HEK293T (cell line): ENCODE results near the gene THSD8.

Experiments
- ARNT ChIP-seq: fragments of 450-650 bp; IDR thresholded peaks from 2 replicates; pipeline ENCODE4 v1.6.1; 2017; ENCODE audit warnings: mild to moderate bottlenecking
- ELF4 ChIP-seq: fragments of 450-650 bp; IDR thresholded peaks from 2 replicates; pipeline ENCODE4 v1.6.1; 2017; ENCODE audit warnings: antibody characterized with exemption
- FOXA1 ChIP-seq: fragments of 450-650 bp; IDR thresholded peaks from 2 replicates; pipeline ENCODE4 v1.6.1; 2016; ENCODE audit warnings: mild to moderate bottlenecking
- FOXM1 ChIP-seq: fragments of 450-650 bp; IDR thresholded peaks from 2 replicates; pipeline ENCODE4 v1.6.1; 2017; ENCODE audit warnings: mild to moderate bottlenecking, borderline replicate concordance
- HDGF ChIP-seq: fragments of 450-650 bp; IDR thresholded peaks from 2 replicates; pipeline ENCODE4 v1.6.1; 2017; ENCODE audit warnings: antibody characterized with exemption, borderline replicate concordance
- L3MBTL2 ChIP-seq: fragments of 450-650 bp; conservative IDR thresholded peaks from 2 replicates; pipeline ENCODE4 v1.6.1; 2016; ENCODE audit warnings: mild to moderate bottlenecking
- NFRKB ChIP-seq: fragments of 450-650 bp; IDR thresholded peaks from 2 replicates; pipeline ENCODE4 v1.6.1; 2016; ENCODE audit warnings: mild to moderate bottlenecking, moderate library complexity
- SP1 ChIP-seq: fragments of 450-650 bp; IDR thresholded peaks from 2 replicates; pipeline ENCODE4 v1.6.1; 2017
- SUZ12 ChIP-seq: fragments of 450-650 bp; IDR thresholded peaks from 2 replicates; pipeline ENCODE4 v1.6.1; 2016; ENCODE audit warnings: mild to moderate bottlenecking

- no peak for TF ChIP-seq SP1
- TF ChIP-seq FOXA1 = no peak
- no peak for TF ChIP-seq FOXM1
- no peak for TF ChIP-seq SUZ12
- TF ChIP-seq ARNT = no peak
- no peak for TF ChIP-seq ELF4
- no peak for TF ChIP-seq HDGF
- no peak for TF ChIP-seq NFRKB
- no peak for TF ChIP-seq L3MBTL2
Observed at GRCh38 chr19:12847159-12848139, 45.6 kb downstream of the THSD8 start.
